Thyroid gland (tissue), 4 donors: Measurements from ENCODE around the gene INVS. TPM values are rescaled to one million over a fixed set of nuclear protein-coding genes. Genes with fewer than 3 reads are reported as not detected.

Experiments used
- DNase-seq, 2 donors: peaks; one replicate each; pipeline ENCODE4 v3.0.0-alpha.2; 2019
- H3K27ac ChIP-seq, 3 donors: fragments of 200-600 bp; sonication (generic); 1 replicate in 2 of 3; 2 replicates in 1 of 3; pipeline ENCODE4 v1.5.1; 2016 to 2019; ENCODE audit warnings: mild to moderate bottlenecking in 1 of 3, moderate library complexity in 1 of 3
- H3K27me3 ChIP-seq: fragments of 200-600 bp; sonication (generic); one replicate; pipeline ENCODE4 v1.5.1; 2019
- H3K36me3 ChIP-seq, 2 donors: fragments of 200-600 bp; sonication (generic); one replicate each; pipeline ENCODE4 v1.5.1; 2016 to 2019
- H3K4me1 ChIP-seq, 2 donors: fragments of 200-600 bp; sonication (generic); one replicate each; pipeline ENCODE4 v1.5.1; 2017 to 2019
- H3K4me3 ChIP-seq, 3 donors: fragments of 200-600 bp; sonication (generic); replicated peaks in 1 of 3; 1 replicate in 2 of 3; 2 replicates in 1 of 3; pipeline ENCODE4 v1.5.1; 2016; ENCODE audit warnings: mild to moderate bottlenecking in 1 of 3
- H3K9me3 ChIP-seq: fragments of 200-600 bp; sonication (generic); one replicate; pipeline ENCODE4 v1.5.1; 2017
- POLR2A ChIP-seq, 2 donors: fragments of 450-650 bp; IDR thresholded peaks; one replicate each; pipeline ENCODE4 v1.6.1; 2017; ENCODE audit warnings: antibody characterized with exemption in 2 of 2, mild to moderate bottlenecking in 2 of 2, moderate library complexity in 1 of 2
- WGBS, 2 donors: methylation state at CpG; one replicate each; pipeline ENCODE4 v1.1.5; 2017; 5-methylcytosine and 5-hydroxymethylcytosine counted together
- intact Hi-C: fragments of 100-400 bp; cut with DNase I; formaldehyde crosslinking; loops from one replicate; pipeline ENCODE4 v1.15.1; 2023
- total RNA-seq, 4 donors: library from RNA; depleted of rRNA; stranded (reverse); fragments of >200 nt; gene quantifications; one replicate each; pipeline ENCODE4 v1.2.3, GENCODE V29; 2016
- TF ChIP-seq, protein P1 (sequence below), 6 experiments: fragments of 200-600 bp in 3 of 6; fragments of 450-650 bp in 3 of 6; sonication (generic) in 3 of 6; IDR thresholded peaks; one replicate each; pipeline ENCODE4 v1.5.1; 2016 to 2019; ENCODE audit warnings: antibody characterized with exemption in 6 of 6, mild to moderate bottlenecking in 2 of 6, inconsistent platforms in 1 of 6, moderate library complexity in 1 of 6

The INVS gene
- total RNA-seq, 4 donors from 2014 or later: 37.0 to 56.6 (median 45.6) TPM

DNA sequence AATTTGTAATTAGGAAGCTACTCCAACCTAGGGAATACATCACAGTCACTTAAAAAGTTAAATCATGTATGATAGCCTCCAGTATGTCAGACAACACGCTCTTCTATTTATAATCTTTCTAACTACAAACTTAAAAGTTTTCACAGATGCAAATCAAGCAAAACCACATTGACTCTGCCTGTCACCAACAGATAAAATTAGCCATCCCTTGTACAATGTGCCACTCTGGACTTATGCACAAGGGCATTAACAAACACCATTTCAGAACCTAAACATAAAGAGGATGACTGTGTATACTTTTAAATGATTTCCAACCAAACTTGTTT is 15.0 kb upstream of the INVS start:
- H3K4me3 ChIP-seq: no peak overlapping the region
- intact Hi-C loops: no loop called here
- no peak overlapping the region for H3K27ac ChIP-seq
- WGBS, 2 donors: 86 to 91% methylated on average over 1 of the region's 1 CpG
- no peaks in the 10 kb centered on the region for H3K27me3 ChIP-seq
- peaks cover 0 to 45% of the 10 kb centered on the region in 2 donors for H3K4me1 ChIP-seq
- H3K9me3 ChIP-seq: no peaks in the 10 kb centered on the region
- H3K36me3 ChIP-seq: no peaks in the 10 kb centered on the region
- TF ChIP-seq POLR2A (IDR thresholded peaks at IDR 0.05): no peak
- TF ChIP-seq, protein P1, sequence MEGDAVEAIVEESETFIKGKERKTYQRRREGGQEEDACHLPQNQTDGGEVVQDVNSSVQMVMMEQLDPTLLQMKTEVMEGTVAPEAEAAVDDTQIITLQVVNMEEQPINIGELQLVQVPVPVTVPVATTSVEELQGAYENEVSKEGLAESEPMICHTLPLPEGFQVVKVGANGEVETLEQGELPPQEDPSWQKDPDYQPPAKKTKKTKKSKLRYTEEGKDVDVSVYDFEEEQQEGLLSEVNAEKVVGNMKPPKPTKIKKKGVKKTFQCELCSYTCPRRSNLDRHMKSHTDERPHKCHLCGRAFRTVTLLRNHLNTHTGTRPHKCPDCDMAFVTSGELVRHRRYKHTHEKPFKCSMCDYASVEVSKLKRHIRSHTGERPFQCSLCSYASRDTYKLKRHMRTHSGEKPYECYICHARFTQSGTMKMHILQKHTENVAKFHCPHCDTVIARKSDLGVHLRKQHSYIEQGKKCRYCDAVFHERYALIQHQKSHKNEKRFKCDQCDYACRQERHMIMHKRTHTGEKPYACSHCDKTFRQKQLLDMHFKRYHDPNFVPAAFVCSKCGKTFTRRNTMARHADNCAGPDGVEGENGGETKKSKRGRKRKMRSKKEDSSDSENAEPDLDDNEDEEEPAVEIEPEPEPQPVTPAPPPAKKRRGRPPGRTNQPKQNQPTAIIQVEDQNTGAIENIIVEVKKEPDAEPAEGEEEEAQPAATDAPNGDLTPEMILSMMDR (IDR thresholded peaks at IDR 0.05): no peak
- no peak for DNase-seq

DNA sequence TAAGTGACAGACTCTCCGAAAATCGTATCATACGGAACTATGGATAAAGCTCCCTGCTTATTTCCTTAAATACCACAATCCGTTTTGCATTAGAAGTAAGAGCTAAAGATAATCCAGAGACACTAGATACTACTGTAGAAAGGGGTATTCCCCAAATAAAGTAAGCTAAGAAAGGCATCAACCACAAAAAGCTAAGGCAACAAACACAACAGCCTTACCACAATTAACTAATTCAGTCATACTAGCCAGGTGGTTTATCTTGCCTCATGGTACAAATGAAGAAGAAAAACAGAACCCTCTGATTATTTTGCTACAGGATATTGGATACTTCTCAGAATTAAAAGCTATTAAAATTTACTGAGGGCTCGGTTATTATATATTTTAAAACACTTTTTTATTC is 14.3 kb upstream of the INVS start:
- Histone ChIP-seq H3K27me3 (no peaks in the 10 kb centered on the region), H3K9me3 (no peaks in the 10 kb centered on the region), H3K27ac (no peak overlapping the region), H3K4me1 (peaks cover 0 to 39% of the 10 kb centered on the region in 2 donors), H3K36me3 (no peaks in the 10 kb centered on the region), H3K4me3 (no peak overlapping the region)
- WGBS, 2 donors: 90% methylated on average over 5 of the region's 5 CpGs
- intact Hi-C loops: no loop called here
- no peak for DNase-seq
- TF ChIP-seq, protein P1 (IDR thresholded peaks at IDR 0.05): no peak
- no peak for TF ChIP-seq POLR2A (IDR thresholded peaks at IDR 0.05)

DNA sequence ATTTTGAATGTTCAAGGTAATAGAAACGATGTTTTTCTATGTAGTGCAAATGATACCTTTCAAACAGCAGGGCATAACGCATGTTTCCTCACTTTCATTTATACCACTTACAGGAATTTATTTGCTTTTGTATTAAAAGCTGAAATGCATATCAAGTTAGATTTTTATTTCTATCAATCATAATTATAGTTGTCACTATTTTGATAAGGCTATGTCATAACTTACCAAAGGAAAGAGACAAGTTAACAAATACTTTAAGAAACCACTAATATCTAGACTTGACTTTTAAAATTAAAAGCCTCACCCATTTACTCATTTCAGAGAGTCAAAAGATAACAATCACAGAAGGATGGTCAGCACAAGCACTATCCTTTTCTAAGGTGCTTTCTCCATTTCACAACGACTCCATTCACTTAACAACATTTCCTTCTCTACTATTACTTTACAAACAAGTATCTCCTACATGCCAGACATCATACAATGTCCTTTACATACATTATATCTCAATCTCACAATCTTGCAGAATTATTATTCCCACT is 12.9 kb upstream of the INVS start:
- Histone ChIP-seq H3K9me3 (no peaks in the 10 kb centered on the region), H3K4me3 (no peak overlapping the region), H3K27me3 (no peaks in the 10 kb centered on the region), H3K27ac (no peak overlapping the region), H3K36me3 (no peaks in the 10 kb centered on the region), H3K4me1 (peaks cover 0 to 37% of the 10 kb centered on the region in 2 donors)
- TF ChIP-seq, protein P1 (IDR thresholded peaks at IDR 0.05): no peak
- no peak for TF ChIP-seq POLR2A (IDR thresholded peaks at IDR 0.05)
- no peak for DNase-seq
- WGBS, 2 donors: 84 to 91% methylated on average over 3 of the region's 3 CpGs
- intact Hi-C loops: no loop called here

DNA sequence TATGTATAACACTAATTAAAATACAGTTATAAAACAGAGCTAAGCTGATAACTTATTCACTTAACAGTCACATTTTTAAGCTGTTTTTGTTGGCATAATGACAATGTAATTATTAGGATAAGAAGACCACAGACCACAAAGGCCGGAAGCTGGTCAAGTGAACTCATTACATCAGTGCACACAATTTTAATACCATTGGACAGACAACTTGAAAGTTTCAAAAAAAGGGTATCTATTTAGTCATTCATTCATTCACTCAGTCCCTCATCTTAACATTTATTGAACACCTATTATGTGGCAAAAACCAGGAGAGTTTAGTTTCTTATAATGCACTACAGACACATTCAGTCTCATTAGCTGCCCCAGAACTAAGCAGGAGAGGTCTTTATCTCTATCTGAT is 11.8 kb upstream of the INVS start:
- WGBS, 2 donors: 66 to 77% methylated on average over 1 of the region's 1 CpG
- intact Hi-C loops: no loop called here
- peaks cover 0 to 26% of the 10 kb centered on the region in 2 donors for H3K4me1 ChIP-seq
- H3K36me3 ChIP-seq: no peaks in the 10 kb centered on the region
- no peaks in the 10 kb centered on the region for H3K27me3 ChIP-seq
- no peak overlapping the region for H3K27ac ChIP-seq
- TF ChIP-seq, protein P1 (IDR thresholded peaks at IDR 0.05): no peak
- no peak for TF ChIP-seq POLR2A (IDR thresholded peaks at IDR 0.05)
- H3K9me3 ChIP-seq: no peaks in the 10 kb centered on the region
- DNase-seq: no peak
- H3K4me3 ChIP-seq: no peak overlapping the region

DNA sequence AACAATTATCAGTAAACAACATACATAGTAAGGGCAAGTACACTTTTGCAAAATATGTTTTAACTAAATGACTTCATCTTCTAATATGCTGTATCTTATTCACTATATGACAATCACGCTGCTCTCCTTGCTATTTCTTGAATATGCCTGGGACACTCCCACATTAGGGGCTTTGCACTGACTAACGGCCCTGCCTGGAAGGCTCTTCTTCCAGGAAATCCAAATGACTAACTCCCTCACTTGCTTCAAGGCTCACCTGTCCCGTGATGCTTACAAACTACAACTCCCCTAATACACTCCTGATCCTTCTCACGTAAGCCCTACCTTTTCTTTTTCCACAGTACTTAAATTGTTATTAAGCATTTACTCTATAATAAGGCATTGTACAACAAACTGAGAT is 10.8 kb upstream of the INVS start:
- intact Hi-C loops: no loop called here
- WGBS, 2 donors: 82 to 90% methylated on average over 4 of the region's 4 CpGs

More for the DNA sequence above, 10.8 kb upstream of the INVS start:
- Histone ChIP-seq H3K27ac (no peak overlapping the region), H3K4me3 (no peak overlapping the region), H3K9me3 (no peaks in the 10 kb centered on the region), H3K4me1 (peaks cover 0 to 16% of the 10 kb centered on the region in 2 donors), H3K27me3 (no peaks in the 10 kb centered on the region), H3K36me3 (no peaks in the 10 kb centered on the region)
- no peak for DNase-seq
- TF ChIP-seq POLR2A (IDR thresholded peaks at IDR 0.05): no peak
- TF ChIP-seq, protein P1 (IDR thresholded peaks at IDR 0.05): no peak
